Kidney (tissue), 14 donors: ENCODE data around the gene GJD4. TPM values are rescaled to one million over a fixed set of nuclear protein-coding genes. Genes with fewer than 3 reads are reported as not detected.
A peak's percentile ranks its signal among the peaks of the same experiment; 100 is the strongest.

ENCODE experiments used
- DNase-seq, 5 donors: peaks; one replicate each; pipeline ENCODE4 v3.0.0-alpha.2; 2013 to 2020
- FAIRE-seq: peaks from 2 replicates; lab custom pipeline; 2012; peaks lifted over from hg19 to GRCh38; lab: Jason Lieb, UNC
- H3K27ac ChIP-seq, 2 donors: one replicate each; pipeline ENCODE4 v1.7.0; 2013; ENCODE audit warnings: low read depth in 2 of 2, low read length in 2 of 2, inconsistent platforms in 1 of 2
- H3K27me3 ChIP-seq: one replicate; pipeline ENCODE4 v1.7.1; 2013; ENCODE audit warnings: low read length, inconsistent platforms; ENCODE audit not compliant: control insufficient read depth, insufficient read depth
- H3K36me3 ChIP-seq, 3 donors: one replicate each; pipeline versions ENCODE4 v1.7.0 to v1.7.1; 2013; ENCODE audit warnings: low read length in 3 of 3, control low read depth in 1 of 3, inconsistent platforms in 1 of 3; ENCODE audit not compliant: insufficient read depth in 3 of 3, control insufficient read depth in 2 of 3
- H3K4me1 ChIP-seq, 3 donors: one replicate each; pipeline versions ENCODE4 v1.7.0 to v1.7.1; 2013; ENCODE audit warnings: low read length in 3 of 3, inconsistent platforms in 1 of 3, low read depth in 1 of 3; ENCODE audit not compliant: control insufficient read depth in 2 of 3, insufficient read depth in 2 of 3
- H3K4me3 ChIP-seq, 3 donors: one replicate each; pipeline versions ENCODE4 v1.7.0 to v1.8.1; 2013; ENCODE audit warnings: low read length in 3 of 3, control low read depth in 1 of 3, inconsistent platforms in 1 of 3
- H3K9ac ChIP-seq, 3 donors: one replicate each; pipeline versions ENCODE4 v1.7.0 to v1.7.1; 2013; ENCODE audit warnings: low read length in 3 of 3, control low read depth in 1 of 3, inconsistent platforms in 1 of 3
- H3K9me3 ChIP-seq, 3 donors: one replicate each; pipeline versions ENCODE4 v1.7.0 to v1.7.1; 2013; ENCODE audit warnings: low read length in 3 of 3, control low read depth in 1 of 3, inconsistent platforms in 1 of 3; ENCODE audit not compliant: control insufficient read depth in 2 of 3, insufficient read depth in 1 of 3
- intact Hi-C: fragments of 100-400 bp; cut with DNase I; formaldehyde crosslinking; loops from one replicate; pipeline ENCODE4 v1.11.1; 2022
- polyA plus RNA-seq: library from polyadenylated mRNA; stranded (reverse); fragments of 350-450 nt; fragmentation: Illumina TruSeq; extraction: RNeasy Lipid Tissue Mini Kit (QIAGEN cat#74804); gene quantifications from one replicate; pipeline ENCODE4 v1.2.3, GENCODE V29; 2014; ENCODE audit warnings: low read depth, low replicate concordance; ENCODE audit not compliant: insufficient read depth
- total RNA-seq: library from RNA; stranded (reverse); fragmentation: NEBNext Ultra II Directional; extraction: Animal tissue kit (Norgen Biotek cat#: 25700); gene quantifications from one replicate; pipeline ENCODE4 v1.2.1, GENCODE V29; 2021
- TF ChIP-seq, protein P1 (sequence below): IDR thresholded peaks from 3 replicates; pipeline ENCODE4 v1.5.1; 2012; ENCODE audit warnings: mild to moderate bottlenecking, moderate library complexity, borderline replicate concordance; ENCODE audit not compliant: insufficient read depth; ENCODE audit errors: extremely low read depth
- donor health status: control.
- donor health status: control.
- donor health status: control.
- donor health status: control.
- donor health status: control.
- donor health status: DM: yes; HTN: yes; CAD: no.
- donor health status: Normal renal cell carcinoma (clear cell type).

Gene GJD4
- total and polyA plus RNA-seq, 2 donors from 2014 or later = not detected

DNA sequence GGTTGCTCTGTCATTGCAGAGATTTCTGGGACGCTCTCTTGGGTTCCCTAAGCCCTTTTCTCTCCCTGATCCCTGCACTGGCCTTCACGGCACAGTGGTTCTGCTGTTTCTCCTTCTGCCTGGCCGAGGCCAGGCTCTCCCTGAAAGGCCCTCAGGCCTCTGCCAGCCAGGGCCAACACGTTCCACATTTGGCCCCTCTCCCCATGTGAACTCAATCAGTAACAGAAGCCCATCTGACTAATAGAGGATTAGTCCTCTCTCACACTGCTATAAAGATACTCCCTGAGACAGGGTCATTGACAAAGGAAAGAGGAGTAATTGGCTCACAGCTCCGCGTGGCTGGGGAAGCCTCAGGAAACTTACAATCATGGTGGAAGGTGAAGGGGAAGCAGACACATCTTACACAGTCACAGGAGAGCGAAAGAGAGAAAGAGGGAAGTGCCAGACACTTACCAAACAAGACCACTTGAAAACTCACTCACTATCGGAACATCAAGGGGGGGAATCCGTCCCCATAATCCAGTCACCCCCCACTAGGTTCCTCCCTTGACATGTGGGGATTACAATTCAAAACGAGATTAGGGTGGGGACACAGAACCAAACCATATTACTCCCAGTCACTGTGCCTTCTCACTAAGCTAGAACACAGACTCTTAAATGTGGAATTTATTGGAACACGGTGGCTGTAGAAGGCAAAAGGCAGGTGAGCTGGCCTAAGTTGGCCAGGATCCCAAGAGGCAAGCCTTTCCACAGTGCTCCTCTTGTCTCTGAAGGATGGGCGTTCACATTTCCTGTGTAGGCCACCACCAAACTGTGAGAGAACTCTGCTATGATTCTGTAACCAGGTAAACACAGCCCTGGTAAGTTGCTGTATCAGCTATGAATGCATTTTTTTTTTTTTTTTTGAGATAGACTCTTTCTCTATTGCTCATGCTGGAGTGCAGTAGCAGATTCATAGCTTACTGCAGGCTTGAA is 28.2 kb downstream of the GJD4 start:
- H3K4me1 ChIP-seq = peaks cover 0 to 4% (median 2%) of the 10 kb centered on the region in 3 donors
- TF ChIP-seq, protein P1, sequence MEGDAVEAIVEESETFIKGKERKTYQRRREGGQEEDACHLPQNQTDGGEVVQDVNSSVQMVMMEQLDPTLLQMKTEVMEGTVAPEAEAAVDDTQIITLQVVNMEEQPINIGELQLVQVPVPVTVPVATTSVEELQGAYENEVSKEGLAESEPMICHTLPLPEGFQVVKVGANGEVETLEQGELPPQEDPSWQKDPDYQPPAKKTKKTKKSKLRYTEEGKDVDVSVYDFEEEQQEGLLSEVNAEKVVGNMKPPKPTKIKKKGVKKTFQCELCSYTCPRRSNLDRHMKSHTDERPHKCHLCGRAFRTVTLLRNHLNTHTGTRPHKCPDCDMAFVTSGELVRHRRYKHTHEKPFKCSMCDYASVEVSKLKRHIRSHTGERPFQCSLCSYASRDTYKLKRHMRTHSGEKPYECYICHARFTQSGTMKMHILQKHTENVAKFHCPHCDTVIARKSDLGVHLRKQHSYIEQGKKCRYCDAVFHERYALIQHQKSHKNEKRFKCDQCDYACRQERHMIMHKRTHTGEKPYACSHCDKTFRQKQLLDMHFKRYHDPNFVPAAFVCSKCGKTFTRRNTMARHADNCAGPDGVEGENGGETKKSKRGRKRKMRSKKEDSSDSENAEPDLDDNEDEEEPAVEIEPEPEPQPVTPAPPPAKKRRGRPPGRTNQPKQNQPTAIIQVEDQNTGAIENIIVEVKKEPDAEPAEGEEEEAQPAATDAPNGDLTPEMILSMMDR = no peak
- H3K9me3 ChIP-seq = no peaks in the 10 kb centered on the region
- no peak overlapping the region for H3K4me3 ChIP-seq
- DNase-seq (no peak), FAIRE-seq (no peak)
- no peaks in the 10 kb centered on the region for H3K27me3 ChIP-seq
- no peaks in the 10 kb centered on the region for H3K36me3 ChIP-seq
- peak overlapping the region in 1 of 2 donors; percentile 26 for H3K27ac ChIP-seq
- H3K9ac ChIP-seq = no peak overlapping the region
- intact Hi-C loops = no loop called here

- peak in 4 of 5 donors; percentile 58 to 88 (median 78) for DNase-seq
- H3K27me3 ChIP-seq = no peaks in the 10 kb centered on the region
- H3K4me1 ChIP-seq = peaks cover 0 to 9% (median 7%) of the 10 kb centered on the region in 3 donors
- FAIRE-seq = peak; percentile 72
- no peak overlapping the region for H3K9ac ChIP-seq
- H3K36me3 ChIP-seq = no peaks in the 10 kb centered on the region
- TF ChIP-seq, protein P1 = peak; percentile 87
- intact Hi-C loops = no loop called here
- no peaks in the 10 kb centered on the region for H3K9me3 ChIP-seq
- H3K27ac ChIP-seq = no peak overlapping the region
- H3K4me3 ChIP-seq = no peak overlapping the region
Measured at GRCh38 chr10:35635576-35635975, 30.4 kb downstream of the GJD4 start.

DNA sequence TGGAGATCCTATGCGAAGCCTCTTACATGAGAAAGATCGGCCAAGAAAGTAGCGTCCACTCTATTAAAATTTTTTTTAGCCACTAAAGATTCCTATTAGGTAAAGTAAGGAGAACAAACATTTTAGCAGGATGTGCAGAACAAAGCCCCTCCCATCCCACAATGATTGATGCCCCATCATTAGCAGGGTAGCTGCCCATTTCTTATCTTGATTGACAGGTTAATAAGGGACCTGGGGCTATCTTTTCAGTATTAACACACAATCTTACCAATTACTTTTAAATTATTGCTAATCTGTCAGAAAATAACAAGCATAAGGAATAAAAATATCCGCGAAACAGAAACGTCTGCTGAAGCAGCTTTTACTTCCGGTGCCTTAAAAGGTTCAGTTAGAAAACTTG is 31.8 kb downstream of the GJD4 start:
- FAIRE-seq = no peak
- intact Hi-C loops = no loop called here
- no peak overlapping the region for H3K27ac ChIP-seq

More for the DNA sequence above, 31.8 kb downstream of the GJD4 start:
- H3K4me1 ChIP-seq = peaks cover 0 to 9% (median 7%) of the 10 kb centered on the region in 3 donors
- peak overlapping the region in 1 of 3 donors; percentile 21 for H3K4me3 ChIP-seq
- DNase-seq = peak in 1 of 5 donors; percentile 22
- H3K9ac ChIP-seq = no peak overlapping the region
- TF ChIP-seq, protein P1 = no peak
- H3K9me3 ChIP-seq = no peaks in the 10 kb centered on the region
- no peaks in the 10 kb centered on the region for H3K27me3 ChIP-seq
- no peaks in the 10 kb centered on the region for H3K36me3 ChIP-seq
